ENCODE data around the gene GPR42.

DNA sequence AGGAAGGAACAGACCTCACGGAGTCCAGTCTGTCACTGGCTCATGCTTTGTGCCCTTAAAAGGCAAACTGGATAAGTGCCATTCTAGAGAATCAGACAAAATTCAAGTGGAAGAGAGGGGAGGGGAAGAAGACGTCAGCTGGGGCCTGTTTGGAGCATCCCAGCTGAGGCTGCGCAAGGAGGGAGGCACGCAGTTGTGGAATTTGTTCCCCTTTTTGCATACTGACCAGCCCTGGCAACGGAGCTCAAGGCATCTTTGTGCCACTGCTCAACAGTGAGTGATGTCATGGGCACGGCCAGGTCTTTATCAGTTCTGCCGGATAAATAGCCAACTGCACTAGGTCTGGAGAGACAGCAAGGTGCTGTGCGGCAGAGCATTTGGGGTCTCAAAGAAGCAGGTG is at the start of gene GPR42:
- TF ChIP-seq POLR2A (IDR thresholded peaks at IDR 0.05), result no peak
- TF ChIP-seq, protein P1, sequence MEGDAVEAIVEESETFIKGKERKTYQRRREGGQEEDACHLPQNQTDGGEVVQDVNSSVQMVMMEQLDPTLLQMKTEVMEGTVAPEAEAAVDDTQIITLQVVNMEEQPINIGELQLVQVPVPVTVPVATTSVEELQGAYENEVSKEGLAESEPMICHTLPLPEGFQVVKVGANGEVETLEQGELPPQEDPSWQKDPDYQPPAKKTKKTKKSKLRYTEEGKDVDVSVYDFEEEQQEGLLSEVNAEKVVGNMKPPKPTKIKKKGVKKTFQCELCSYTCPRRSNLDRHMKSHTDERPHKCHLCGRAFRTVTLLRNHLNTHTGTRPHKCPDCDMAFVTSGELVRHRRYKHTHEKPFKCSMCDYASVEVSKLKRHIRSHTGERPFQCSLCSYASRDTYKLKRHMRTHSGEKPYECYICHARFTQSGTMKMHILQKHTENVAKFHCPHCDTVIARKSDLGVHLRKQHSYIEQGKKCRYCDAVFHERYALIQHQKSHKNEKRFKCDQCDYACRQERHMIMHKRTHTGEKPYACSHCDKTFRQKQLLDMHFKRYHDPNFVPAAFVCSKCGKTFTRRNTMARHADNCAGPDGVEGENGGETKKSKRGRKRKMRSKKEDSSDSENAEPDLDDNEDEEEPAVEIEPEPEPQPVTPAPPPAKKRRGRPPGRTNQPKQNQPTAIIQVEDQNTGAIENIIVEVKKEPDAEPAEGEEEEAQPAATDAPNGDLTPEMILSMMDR (IDR thresholded peaks at IDR 0.05), result no peak
